ENCODE results near the gene ATP9B.

The ATP9B gene

DNA sequence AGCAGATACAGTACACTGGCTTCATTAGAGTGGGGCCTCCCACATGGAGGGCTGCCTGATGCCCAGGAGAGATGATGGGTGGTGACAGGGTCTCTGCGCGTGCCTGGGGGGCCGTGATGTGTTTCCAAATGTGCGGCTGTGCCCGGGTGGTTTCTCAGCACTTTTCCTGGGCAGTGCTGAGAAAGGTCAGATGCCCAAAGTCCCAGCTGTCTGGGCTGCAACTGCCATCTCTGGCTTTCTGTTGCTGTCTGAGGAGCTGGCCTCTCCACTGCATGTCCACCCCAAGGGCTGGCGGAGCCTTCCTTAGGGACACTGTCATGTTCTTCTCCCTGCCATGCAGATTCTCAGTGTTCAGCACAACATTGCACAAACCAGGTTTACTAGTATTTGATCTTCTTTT lies 263.9 kb downstream of the ATP9B start:
- DNase-seq = no peak

DNA sequence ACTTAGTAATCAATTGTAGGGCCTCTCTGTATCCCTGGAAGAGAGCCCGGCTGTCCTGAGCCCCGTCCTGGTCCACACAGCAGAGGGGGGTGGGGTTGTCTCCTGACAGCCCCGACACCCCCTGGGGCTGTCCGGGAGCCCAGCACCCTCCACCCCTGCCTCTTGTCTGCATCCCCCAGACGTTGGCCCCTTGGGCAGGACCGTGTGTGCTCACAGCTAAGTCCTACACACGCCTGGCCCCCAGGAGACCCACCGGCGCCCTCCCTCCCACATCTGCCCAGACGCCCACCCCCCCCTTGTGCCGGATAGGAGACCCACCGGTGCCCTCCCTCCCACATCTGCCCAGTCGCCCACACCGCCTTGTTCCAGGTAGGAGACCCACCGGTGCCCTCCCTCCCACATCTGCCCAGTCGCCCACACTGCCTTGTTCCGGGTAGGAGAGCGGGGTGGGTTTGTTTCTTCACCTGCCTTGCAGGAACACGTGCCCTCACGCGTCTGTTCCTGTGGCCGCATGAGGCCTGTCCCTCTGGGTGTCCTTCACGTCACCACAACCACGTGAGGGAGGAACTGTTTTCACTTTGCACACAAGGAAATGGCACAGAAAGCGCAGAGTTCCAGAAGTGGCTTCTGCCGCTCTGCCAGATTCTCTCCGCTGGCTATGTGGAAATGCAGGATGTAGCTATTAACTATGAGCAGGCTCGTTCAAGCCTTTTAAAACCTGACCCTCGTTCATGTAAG lies 265.5 kb downstream of the ATP9B start:
- DNase-seq = no peak

DNA sequence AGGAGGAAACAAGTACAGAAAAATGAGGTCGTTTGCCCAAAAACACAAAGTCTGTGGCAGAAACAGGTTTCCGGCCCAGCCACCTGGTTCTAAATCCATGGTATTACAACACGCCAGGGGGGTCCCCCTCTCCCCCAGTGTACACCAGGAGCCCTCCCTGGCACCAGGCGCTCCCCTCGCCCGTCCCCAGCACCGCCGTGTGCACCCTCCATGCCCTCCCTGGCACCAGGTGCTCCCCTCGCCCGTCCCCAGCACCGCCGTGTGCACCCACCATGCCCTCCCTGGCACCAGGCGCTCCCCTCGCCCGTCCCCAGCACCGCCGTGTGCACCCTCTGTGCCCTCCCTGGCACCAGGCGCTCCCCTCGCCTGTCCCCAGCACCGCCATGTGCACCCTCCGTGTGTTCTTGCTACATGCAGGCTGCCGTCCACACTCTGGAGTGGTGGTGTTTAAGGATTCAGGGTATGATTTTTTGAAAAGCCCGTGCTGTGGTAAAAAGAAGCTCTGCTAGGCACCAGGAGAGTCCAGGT lies 266.7 kb downstream of the ATP9B start:
- DNase-seq = no peak

DNA sequence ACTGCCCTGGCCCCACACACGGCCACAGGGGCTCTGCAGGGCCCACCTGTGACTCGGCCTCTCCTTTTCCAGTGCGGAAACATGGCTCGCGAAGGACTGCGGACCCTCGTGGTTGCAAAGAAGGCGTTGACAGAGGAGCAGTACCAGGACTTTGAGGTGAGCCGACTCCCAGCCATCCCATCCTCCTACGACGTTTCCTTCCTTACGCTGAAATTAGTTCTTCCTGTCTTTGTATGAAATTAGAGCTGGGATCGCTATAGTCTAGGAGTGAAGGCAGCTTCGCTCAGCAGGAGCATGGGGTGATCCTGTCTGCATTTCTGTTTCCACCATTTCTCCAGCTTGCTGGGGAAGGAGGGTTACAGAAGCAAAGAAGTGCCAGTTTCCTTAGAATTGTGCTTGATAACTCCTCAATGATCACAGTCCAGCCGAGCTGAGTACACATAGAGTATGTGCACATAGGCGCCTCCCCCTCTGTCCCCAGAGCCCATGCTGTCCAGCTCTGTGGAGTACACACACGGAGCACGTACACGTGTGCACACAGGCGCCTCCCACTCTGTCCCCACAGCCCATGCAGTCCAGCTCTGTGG lies 267.5 kb downstream of the ATP9B start:
- no peak for DNase-seq

DNA sequence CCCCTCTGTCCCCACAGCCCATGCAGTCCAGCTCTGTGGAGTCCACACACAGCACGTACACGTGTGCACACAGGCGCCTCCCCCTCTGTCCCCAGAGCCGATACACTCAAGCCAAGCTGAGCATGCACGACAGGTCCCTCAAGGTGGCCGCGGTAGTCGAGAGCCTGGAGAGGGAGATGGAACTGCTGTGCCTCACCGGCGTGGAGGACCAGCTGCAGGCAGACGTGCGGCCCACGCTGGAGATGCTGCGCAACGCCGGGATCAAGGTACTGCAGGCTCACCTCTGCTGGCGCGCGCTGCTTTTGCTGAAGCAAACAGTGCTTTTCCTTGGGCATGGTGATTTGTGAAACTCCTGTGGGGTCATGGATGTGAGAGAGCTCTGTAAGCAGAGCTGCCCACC lies 268.0 kb downstream of the ATP9B start:
- DNase-seq = no peak

DNA sequence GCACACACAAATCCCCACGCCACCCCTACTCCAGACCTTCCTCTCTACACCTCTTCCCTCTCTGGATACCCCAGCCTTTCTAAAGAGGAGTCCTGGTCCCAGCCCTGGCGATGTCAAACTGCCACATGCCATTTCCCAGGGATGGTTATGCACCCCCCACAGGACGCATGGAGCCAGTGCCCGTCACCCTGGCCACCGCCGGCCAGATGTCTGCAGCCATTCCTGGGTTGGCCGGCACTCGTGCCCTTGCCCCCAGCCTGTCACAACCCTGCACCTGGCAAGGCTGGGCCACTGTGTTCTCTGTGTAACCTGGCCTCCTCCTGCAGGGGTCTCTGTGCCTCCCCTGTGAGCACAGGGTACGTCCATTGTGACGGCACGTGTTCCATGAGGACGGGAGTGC lies 268.4 kb downstream of the ATP9B start:
- DNase-seq = no peak

DNA sequence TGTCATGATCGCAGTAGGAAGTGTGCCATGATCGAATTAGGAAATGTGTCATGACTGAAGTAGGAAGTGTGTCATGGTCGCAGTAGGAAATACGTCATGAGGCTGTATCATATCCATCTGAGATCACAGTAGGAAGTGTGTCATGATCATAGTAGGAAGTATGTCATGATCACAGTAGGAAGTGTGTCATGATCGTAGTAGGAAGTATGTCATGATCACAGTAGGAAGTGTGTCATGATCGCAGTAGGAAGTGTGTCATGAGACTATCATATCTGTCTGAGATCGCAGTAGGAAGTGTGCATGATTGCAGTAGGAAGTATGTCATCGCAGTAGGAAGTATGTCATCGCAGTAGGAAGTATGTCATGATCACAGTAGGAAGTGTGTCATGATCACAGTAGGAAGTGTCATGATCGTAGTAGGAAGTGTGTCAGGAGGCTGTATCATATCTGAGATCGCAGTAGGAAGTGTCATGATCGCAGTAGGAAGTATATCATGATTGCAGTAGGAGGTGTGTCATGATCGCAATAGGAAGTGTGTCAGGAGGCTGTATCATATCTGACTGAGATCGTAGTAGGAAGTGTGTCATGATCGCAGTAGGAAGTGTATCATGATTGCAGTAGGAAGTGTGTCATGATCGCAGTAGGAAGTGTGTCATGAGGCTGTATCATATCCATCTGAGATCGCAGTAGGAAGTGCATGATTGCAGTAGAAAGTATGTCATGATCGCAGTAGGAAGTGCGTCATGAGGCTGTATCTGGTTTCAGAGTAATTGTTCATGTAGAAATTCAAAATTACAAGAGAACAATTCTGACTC lies 270.1 kb downstream of the ATP9B start:
- no peak for DNase-seq

DNA sequence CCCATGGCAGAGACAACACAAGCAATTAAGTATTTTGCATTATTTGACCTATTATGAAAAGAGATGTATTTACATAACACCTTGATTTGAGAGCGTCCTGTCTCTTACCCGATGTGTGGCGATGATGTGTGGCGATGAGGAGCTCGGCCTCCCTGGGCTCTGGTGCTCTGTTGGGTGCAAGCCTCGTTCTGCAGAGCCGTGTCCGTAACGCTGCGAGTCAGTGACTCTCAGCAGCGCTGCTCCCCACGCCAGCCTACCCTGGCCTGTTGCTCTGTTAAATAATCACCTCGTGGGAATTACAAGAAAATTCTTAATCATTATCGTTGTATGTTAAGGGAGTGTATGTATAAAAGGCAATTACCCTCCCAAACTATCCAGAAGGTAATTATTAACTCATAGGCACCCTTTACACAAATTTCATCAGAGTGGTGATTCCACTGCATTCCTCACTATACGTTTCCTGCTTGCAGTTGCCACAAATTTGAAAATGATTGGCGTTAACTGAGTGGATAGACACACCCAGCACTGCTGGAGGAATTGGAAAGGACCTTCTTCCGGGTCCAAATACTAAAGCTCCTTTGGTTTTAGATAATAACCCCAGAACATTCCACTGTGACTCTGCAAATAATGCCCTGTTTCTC lies 274.5 kb downstream of the ATP9B start:
- DNase-seq = no peak

DNA sequence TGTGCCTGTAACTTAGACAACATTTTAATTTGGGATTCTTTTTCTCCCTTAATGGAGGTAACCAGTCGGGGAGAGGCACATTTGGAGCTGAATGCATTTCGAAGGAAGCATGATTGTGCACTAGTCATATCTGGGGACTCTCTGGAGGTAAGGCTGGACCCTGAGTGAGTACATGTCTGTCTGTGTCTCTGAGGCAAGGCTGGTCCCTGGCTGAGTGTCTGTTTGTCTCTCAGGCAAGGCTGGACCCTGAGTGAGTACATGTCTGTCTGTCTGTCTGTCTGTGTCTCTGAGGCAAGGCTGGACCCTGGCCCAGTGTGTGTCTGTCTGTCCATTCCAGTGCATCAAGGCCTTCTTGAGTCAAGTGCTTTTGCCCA lies 275.0 kb downstream of the ATP9B start:
- no peak for DNase-seq

DNA sequence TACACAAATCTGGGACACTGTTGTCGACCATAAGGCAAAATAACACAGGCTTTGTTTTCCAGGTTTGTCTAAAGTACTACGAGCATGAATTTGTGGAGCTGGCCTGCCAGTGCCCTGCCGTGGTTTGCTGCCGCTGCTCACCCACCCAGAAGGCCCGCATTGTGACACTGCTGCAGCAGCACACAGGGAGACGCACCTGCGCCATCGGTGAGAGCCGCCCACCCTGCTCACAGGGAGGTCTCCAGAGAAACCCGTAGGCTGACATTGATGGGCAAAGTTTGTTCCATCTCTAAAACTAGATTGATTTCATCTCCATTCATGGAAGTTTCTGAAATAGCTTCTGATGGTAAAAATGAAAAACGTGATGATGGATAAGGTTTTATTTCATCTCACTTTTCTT lies 276.2 kb downstream of the ATP9B start:
- no peak for DNase-seq

DNA sequence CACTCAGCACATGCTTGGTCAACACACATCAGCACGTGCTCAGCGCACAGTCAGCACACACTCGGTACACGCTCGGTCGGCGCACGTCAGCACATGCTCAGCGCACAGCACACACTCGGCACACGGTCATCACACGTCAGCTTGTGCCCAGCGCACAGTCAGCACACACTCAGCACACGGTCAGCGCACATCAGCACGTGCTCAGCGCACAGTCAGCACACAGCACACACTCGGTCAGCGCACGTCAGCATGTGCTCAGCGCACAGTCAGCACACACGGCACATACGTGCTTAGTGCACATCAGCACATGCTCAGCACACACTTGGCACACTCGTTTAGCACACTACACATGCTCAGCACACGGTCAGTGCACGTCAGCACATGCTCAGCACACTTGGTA lies 276.8 kb downstream of the ATP9B start:
- DNase-seq = no peak

DNA sequence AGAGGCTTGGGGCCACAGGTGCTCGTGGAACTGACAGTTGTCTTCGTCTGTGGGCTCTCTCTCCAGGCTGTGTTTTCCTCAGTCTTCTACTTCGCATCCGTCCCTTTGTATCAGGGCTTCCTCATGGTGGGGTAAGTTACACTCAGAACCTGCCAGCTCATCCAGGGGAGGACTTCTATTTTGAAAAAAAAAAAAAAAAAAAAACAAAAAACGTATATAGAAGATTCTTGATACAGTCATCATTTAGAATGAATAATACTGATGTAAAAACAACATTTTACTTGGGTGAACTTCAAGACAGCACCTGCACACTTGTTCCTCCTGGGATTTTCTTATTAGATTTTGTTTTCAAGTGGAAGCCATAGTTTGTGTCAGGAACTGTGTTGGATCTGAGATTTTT lies 278.9 kb downstream of the ATP9B start:
- DNase-seq = no peak

DNA sequence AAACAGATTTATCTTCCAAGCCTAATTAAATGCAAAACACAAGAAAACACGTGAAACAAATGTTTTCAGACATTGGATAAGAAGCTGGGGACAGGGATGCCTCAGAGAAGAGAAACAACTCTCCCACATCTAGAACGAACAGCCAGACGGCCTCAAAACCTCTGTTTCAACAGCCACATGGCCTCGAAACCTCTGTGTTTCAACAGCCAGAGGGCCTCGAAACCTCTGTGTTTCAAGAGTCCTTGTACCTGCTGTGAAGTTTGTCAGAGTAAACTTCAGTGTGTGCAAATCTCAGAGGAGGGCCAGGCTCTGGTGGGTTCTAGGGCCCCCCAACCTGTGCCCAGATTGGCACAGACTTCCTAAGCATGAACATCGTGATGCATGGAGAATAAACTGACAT lies 283.2 kb downstream of the ATP9B start:
- no peak for DNase-seq

DNA sequence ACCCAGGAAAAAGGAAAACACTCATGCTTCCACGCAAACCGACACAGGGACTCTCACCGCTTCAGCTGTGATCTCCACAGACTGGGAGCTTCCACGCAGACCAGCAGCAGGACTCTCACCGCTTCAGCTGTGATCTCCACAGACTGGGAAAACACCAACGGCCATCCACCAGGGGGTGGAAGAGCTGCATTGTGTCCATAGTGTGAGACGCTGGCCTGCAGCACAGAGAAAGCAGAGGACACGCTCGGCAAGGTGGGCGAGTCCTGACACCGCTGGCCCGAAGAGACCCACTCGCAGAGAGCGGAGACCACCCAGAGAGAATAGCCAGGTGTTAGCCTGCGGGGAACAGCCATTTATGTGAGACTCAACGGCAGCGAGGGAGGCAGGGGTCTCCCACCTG lies 284.1 kb downstream of the ATP9B start:
- DNase-seq = no peak

DNA sequence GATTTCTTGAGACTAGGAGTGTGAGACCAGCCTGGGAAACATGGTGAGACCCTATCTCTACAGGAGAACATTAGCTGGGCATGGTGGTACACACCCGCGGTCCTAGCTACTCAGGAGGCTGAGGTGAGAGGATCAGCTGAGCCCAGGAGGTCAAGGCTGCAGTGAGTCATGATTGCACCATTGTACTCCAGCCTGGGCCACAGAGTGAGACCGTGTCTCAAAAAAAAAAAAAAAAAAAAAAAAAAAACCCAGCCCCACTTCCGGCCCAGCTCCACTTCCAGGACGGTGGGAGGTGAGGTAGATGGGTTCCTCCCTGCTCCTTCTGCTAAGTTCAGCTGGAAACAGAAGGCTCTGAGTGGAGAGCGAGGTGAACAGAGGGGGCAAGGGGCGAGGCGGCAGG lies 285.2 kb downstream of the ATP9B start:
- DNase-seq = no peak

DNA sequence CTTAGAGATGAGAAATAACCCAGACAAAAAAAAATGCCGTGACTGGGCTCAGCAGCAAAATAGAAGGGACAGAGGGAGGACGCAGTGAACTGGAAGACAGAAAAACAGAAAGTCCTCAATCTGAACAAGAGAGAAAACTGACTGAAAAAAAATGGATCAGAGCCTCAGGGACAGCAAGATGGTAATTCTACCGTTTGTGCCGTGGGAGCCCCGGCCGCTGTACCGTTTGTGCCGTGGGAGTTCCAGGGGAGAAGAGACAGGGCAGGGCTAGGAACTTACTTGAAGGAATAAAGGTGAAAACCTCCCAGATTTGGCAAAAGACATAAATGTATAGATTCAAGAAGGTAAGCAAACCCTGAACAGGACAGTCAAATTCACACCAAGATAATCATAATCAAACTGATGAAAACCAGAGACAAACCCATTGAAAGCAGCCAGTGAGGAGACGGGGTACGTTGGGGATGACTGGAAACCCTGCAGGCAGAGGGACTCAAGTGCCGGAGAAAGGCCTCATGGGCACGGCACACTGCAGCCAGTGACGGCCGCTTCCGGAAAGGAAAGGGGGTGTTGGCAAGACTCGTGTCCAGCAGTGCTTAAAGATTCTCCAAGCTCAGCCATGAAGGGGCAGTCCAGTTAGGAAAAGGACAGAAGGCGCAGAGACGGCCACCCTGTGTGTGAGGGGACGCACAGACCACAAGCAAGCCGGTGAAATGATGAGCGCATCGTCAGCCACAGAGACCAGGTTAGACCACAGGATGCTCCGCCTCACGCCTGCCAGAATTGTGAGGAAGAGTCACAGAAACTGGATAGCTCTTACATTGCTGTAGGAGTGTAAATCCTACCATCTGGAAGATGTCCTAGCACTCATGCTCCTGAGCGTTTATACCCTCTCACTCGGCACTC lies 286.5 kb downstream of the ATP9B start:
- DNase-seq = no peak

DNA sequence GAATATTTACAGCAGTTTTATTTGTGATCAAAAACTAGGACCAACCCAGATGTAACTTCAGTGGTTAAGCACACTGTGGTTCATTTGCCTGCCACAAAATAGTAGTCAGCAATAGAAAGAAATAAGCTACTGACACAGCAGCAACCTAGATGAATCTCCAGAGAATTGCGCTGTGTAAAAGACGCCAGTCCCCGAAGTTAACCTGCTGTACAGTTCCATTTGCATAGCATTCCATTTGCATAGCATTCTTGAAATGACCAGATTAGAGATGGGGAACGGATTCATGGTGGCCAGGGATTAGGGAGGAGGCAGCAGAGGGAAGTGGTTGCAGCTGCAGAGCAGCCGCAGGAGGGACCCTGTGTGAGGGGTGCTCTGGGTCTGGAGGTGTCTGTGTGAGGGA lies 287.2 kb downstream of the ATP9B start:
- DNase-seq = no peak

DNA sequence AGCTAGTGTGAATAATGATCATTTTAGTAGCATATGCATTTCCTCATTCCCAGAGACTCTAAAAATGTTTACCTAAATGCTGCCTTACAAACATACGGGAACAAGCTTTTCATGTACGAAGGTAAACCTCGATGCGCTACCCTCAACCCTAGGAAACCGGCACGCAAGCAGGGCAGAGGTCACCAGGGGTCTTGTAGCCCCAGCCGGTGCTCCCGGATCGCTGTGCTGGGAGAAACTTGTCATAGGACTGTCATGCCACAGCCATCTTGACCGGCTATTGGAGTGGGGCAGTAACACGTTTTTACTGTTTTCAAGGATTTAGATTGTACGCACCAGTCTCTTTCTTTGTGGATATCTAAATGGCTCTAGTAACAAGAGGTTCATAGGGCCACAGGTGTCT lies 291.7 kb downstream of the ATP9B start:
- DNase-seq = no peak

DNA sequence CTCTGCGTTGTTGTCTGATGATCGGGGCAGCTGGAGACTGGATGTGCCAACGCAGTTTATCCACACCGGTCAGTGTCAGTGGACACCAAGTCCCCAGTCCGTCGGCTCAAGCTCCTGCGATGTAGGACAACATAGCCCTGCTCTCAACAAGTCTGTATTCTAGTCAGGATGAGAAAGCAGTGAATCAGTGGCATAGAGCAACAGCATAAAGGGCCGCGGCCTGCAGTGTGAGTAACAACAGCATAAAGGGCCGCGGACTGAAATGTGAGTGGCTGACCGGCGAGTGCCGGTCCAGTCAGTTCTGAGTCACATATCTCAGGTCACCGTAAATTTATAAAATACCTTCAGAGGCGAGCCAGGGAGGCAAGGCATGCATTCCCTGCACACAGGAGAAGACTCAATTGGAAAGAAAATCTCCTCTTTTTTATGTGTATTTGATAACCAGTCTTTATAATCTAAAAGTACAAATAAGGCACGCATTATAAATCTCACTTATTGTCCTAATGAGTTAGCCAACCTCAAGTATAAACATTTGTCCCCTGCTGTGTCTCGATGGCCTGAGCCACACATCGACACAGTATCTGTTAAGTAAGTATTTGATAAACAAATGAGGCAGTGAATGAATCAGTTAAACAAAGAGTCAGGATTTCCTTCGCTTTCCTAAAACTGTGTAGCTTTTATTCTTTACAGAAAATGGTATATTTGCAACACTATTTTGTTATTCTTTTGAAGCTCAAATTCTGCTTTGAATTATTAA lies 292.8 kb downstream of the ATP9B start:
- no peak for DNase-seq

DNA sequence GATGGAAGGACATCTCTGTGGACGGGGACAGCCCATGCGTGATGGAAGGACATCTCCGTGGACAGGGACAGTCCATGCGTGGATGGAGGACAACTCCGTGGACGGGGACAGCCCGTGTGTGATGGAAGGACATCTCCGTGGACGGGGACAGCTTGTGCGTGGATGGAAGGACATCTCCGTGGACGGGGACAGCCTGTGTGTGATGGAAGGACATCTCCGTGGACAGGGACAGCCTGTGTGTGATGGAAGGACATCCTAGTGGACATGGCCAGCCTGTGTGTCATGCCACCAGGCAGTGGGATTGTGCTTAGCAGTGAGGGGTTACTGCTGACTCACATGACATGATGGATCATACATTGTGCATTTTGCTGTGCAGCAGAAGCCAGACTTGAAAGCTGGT lies 296.5 kb downstream of the ATP9B start:
- DNase-seq = no peak
